K562 (cell line): ENCODE data around the gene ABLIM1. TPM values are rescaled to one million over a fixed set of nuclear protein-coding genes. Genes with fewer than 3 reads are reported as not detected.

Experiments used
- GTF3C2 ChIP-seq: IDR thresholded peaks from 3 replicates; pipeline ENCODE4 v1.6.1; 2011; ENCODE audit warnings: borderline replicate concordance, mild to moderate bottlenecking, moderate library complexity; ENCODE audit not compliant: insufficient read length; ENCODE audit errors: extremely low read depth
- HLTF ChIP-seq: fragments of 450-650 bp; IDR thresholded peaks from 2 replicates; pipeline ENCODE4 v1.6.1; 2016
- KAT2B ChIP-seq: IDR thresholded peaks from one replicate; pipeline ENCODE4 v1.6.1; 2012; ENCODE audit warnings: low read depth, mild to moderate bottlenecking, control low read depth, inconsistent platforms, low read length, moderate library complexity
- MAFG ChIP-seq: fragments of 450-650 bp; conservative IDR thresholded peaks from 2 replicates; pipeline ENCODE4 v1.6.1; 2016; ENCODE audit warnings: missing genetic modification characterization, missing compliant biosample characterization
- MEF2D ChIP-seq: conservative IDR thresholded peaks from 2 replicates; pipeline ENCODE4 v1.6.1; 2016; ENCODE audit warnings: low read depth, missing genetic modification characterization, missing compliant biosample characterization
- NR2C2 ChIP-seq, 2 experiments: fragments of 200-800 bp in 1 of 2; sonication (Bioruptor generic) in 1 of 2; sonication (generic) in 1 of 2; formaldehyde crosslinking in 1 of 2; IDR thresholded peaks; 2 replicates each; pipeline versions ENCODE4 v1.6.1 to v1.8.0; 2016 to 2022; ENCODE audit warnings: mild to moderate bottlenecking in 1 of 2, missing compliant biosample characterization in 1 of 2, missing genetic modification characterization in 1 of 2, missing genetic modification reagents in 1 of 2
- RFX5 ChIP-seq: IDR thresholded peaks from 2 replicates; pipeline ENCODE4 v1.6.1; 2011; ENCODE audit warnings: low read depth, mild to moderate bottlenecking, improper control_type of control experiment, low read length
- ZBTB8A ChIP-seq: fragments of 450-650 bp; IDR thresholded peaks from 2 replicates; pipeline ENCODE4 v1.6.1; 2018; ENCODE audit warnings: mild to moderate bottlenecking, moderate library complexity; ENCODE audit not compliant: partially characterized antibody
- ZC3H8 ChIP-seq: fragments of 450-650 bp; IDR thresholded peaks from 2 replicates; pipeline ENCODE4 v1.6.1; 2017
- ZNF23 ChIP-seq: fragments of 250-450 bp; sonication (Bioruptor Pico); IDR thresholded peaks from 2 replicates; pipeline ENCODE4 v1.4.0; 2020; ENCODE audit warnings: mild to moderate bottlenecking
- ZNF408 ChIP-seq: fragments of 250-450 bp; sonication (Bioruptor Pico); IDR thresholded peaks from 2 replicates; pipeline ENCODE4 v1.4.0; 2020; ENCODE audit warnings: low read depth, mild to moderate bottlenecking, moderate library complexity
- polyA plus RNA-seq, 8 experiments: library from polyadenylated mRNA; depleted of rRNA in 4 of 8; stranded (reverse) in 5 of 8; unstranded in 3 of 8; fragments of >200 nt; fragmentation: Nextera tagmentation in 2 of 8; fragmentation: Illumina TruSeq in 1 of 8; extraction: Ambion mirVana in 2 of 8; extraction: Trizol in 1 of 8; gene quantifications; 2 replicates each; pipeline versions ENCODE4 v1.2.1 to v1.2.3, GENCODE V29; 2011 to 2014; ENCODE audit warnings: inconsistent platforms in 1 of 8, missing spikeins in 1 of 8
- total RNA-seq, 7 experiments: library from RNA; depleted of rRNA in 6 of 7; stranded (reverse); fragments of >200 nt in 6 of 7; fragmentation: Illumina TruSeq in 2 of 7; extraction: Trizol in 2 of 7; gene quantifications; 2 replicates each; pipeline versions ENCODE4 v1.2.1 to v1.2.3, GENCODE V29; 2011 to 2021; ENCODE audit warnings: low replicate concordance in 1 of 7
- TF ChIP-seq, protein P1 (sequence below): fragments of 450-650 bp; formaldehyde crosslinking; IDR thresholded peaks from 2 replicates; pipeline ENCODE4 v1.4.0; 2022; ENCODE audit warnings: missing genetic modification characterization
- TF ChIP-seq, protein P2 (sequence below), 2 experiments: fragments of 450-650 bp; formaldehyde crosslinking in 1 of 2; IDR thresholded peaks; 2 replicates each; pipeline versions ENCODE4 v1.4.0 to v1.6.1; 2014 to 2020; ENCODE audit warnings: mild to moderate bottlenecking in 2 of 2, borderline replicate concordance in 1 of 2, low read depth in 1 of 2
- TF ChIP-seq, protein P3 (sequence below): conservative IDR thresholded peaks from 2 replicates; pipeline ENCODE4 v1.6.1; 2011; ENCODE audit warnings: low read depth, mild to moderate bottlenecking, low read length; ENCODE audit not compliant: control insufficient read depth

Gene ABLIM1
- total and polyA plus RNA-seq, 9 of the 15 experiments (the other 6 are each of a cell fraction or from before 2014, with no cell fraction given): 0.07 to 0.49 (median 0.14) TPM; not detected in 6

DNA sequence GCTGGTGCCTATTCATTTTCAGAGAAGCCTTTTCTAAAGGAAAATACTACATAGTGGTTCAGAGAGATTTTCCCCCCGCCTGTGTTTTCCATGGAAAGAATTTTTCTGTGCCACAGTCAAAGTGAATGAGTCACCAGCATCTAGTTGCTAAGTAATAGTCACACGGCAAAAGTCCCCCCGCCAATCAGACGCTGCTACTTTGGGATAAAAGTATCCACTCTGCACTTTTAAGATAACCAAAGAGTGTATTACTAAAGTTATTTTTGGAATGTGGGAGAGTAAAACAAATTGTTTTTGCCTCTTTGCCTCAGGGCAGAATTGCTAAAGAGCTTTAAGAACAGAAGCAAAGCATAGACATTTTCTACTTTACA, 23.5 kb downstream of the ABLIM1 start (continued):
- TF ChIP-seq HLTF (no peak), RFX5 (no peak), MEF2D (peak; percentile 95), GTF3C2 (no peak), ZNF408 (CRISPR knock-in tag) (no peak), ZNF23 (CRISPR knock-in tag) (no peak), NR2C2 (CRISPR knock-in tag; IDR thresholded peaks at IDR 0.05) (no peak), NR2C2 (tag; IDR thresholded peaks at IDR 0.05) (no peak), KAT2B (no peak), ZBTB8A (no peak), MAFG (tag) (peak; percentile 15; the same call in 1 of the 2 replicates), ZC3H8 (no peak)
- TF ChIP-seq, protein P1, sequence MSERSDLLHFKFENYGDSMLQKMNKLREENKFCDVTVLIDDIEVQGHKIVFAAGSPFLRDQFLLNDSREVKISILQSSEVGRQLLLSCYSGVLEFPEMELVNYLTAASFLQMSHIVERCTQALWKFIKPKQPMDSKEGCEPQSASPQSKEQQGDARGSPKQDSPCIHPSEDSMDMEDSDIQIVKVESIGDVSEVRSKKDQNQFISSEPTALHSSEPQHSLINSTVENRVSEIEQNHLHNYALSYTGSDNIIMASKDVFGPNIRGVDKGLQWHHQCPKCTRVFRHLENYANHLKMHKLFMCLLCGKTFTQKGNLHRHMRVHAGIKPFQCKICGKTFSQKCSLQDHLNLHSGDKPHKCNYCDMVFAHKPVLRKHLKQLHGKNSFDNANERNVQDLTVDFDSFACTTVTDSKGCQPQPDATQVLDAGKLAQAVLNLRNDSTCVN: no peak
- TF ChIP-seq, protein P2, sequence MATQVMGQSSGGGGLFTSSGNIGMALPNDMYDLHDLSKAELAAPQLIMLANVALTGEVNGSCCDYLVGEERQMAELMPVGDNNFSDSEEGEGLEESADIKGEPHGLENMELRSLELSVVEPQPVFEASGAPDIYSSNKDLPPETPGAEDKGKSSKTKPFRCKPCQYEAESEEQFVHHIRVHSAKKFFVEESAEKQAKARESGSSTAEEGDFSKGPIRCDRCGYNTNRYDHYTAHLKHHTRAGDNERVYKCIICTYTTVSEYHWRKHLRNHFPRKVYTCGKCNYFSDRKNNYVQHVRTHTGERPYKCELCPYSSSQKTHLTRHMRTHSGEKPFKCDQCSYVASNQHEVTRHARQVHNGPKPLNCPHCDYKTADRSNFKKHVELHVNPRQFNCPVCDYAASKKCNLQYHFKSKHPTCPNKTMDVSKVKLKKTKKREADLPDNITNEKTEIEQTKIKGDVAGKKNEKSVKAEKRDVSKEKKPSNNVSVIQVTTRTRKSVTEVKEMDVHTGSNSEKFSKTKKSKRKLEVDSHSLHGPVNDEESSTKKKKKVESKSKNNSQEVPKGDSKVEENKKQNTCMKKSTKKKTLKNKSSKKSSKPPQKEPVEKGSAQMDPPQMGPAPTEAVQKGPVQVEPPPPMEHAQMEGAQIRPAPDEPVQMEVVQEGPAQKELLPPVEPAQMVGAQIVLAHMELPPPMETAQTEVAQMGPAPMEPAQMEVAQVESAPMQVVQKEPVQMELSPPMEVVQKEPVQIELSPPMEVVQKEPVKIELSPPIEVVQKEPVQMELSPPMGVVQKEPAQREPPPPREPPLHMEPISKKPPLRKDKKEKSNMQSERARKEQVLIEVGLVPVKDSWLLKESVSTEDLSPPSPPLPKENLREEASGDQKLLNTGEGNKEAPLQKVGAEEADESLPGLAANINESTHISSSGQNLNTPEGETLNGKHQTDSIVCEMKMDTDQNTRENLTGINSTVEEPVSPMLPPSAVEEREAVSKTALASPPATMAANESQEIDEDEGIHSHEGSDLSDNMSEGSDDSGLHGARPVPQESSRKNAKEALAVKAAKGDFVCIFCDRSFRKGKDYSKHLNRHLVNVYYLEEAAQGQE (IDR thresholded peaks at IDR 0.05; ENCODE audit: borderline replicate concordance): no peak
- TF ChIP-seq, protein P2 (CRISPR knock-in tag; IDR thresholded peaks at IDR 0.05; ENCODE audit: low read depth): no peak
- TF ChIP-seq, protein P3, sequence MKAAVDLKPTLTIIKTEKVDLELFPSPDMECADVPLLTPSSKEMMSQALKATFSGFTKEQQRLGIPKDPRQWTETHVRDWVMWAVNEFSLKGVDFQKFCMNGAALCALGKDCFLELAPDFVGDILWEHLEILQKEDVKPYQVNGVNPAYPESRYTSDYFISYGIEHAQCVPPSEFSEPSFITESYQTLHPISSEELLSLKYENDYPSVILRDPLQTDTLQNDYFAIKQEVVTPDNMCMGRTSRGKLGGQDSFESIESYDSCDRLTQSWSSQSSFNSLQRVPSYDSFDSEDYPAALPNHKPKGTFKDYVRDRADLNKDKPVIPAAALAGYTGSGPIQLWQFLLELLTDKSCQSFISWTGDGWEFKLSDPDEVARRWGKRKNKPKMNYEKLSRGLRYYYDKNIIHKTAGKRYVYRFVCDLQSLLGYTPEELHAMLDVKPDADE: no peak
